CD14-positive monocyte (primary cell): Measurements from ENCODE around the gene DOCK3. TPM values are rescaled to one million over a fixed set of nuclear protein-coding genes. Genes with fewer than 3 reads are reported as not detected.

Experiments
- DNase-seq, 3 donors: peaks; one replicate each; pipeline ENCODE4 v3.0.0-alpha.2; 2011 to 2022
- H2AFZ ChIP-seq: 2 replicates; pipeline ENCODE4 v1.6.0; 2012; ENCODE audit warnings: mild to moderate bottlenecking, low read depth, low read length, inconsistent platforms; ENCODE audit not compliant: insufficient read depth, poor library complexity, severe bottlenecking
- H3K27ac ChIP-seq, 2 donors: 1 replicate in 1 of 2; 2 replicates in 1 of 2; pipeline ENCODE4 v1.5.1; 2012 to 2013; ENCODE audit warnings: low read length in 2 of 2, control low read depth in 1 of 2, inconsistent platforms in 1 of 2, low read depth in 1 of 2, mild to moderate bottlenecking in 1 of 2
- H3K27me3 ChIP-seq, 2 donors: one replicate each; pipeline versions ENCODE4 v1.6.0 to v1.6.1; 2011 to 2013; ENCODE audit warnings: low read length in 2 of 2; ENCODE audit not compliant: control insufficient read depth in 2 of 2, insufficient read depth in 2 of 2
- H3K36me3 ChIP-seq, 2 donors: replicated peaks in 1 of 2; 1 replicate in 1 of 2; 2 replicates in 1 of 2; pipeline versions ENCODE4 v1.5.1 to v1.6.1; 2012 to 2013; ENCODE audit warnings: low read length in 2 of 2, control low read depth in 1 of 2, inconsistent platforms in 1 of 2, mild to moderate bottlenecking in 1 of 2; ENCODE audit not compliant: insufficient read depth in 2 of 2, control insufficient read depth in 1 of 2
- H3K4me1 ChIP-seq, 2 donors: 1 replicate in 1 of 2; 2 replicates in 1 of 2; pipeline versions ENCODE4 v1.5.1 to v1.6.1; 2012 to 2013; ENCODE audit warnings: low read length in 2 of 2, control low read depth in 1 of 2, inconsistent platforms in 1 of 2, mild to moderate bottlenecking in 1 of 2, moderate library complexity in 1 of 2; ENCODE audit not compliant: insufficient read depth in 2 of 2, control insufficient read depth in 1 of 2
- H3K4me2 ChIP-seq: replicated peaks from 2 replicates; pipeline ENCODE3; 2012; ENCODE audit warnings: low read length, moderate library complexity, mild to moderate bottlenecking; ENCODE audit not compliant: poor library complexity, severe bottlenecking; ENCODE audit errors: extremely low read depth
- H3K4me3 ChIP-seq, 3 experiments: fragments of 200-600 bp in 1 of 3; sonication (generic) in 1 of 3; replicated peaks in 1 of 3; 1 replicate in 2 of 3; 2 replicates in 1 of 3; pipeline ENCODE4 v1.5.1; 2011 to 2013; ENCODE audit warnings: low read length in 3 of 3, mild to moderate bottlenecking in 3 of 3, control low read depth in 2 of 3, low read depth in 2 of 3, inconsistent platforms in 1 of 3, moderate library complexity in 1 of 3
- H3K79me2 ChIP-seq: 2 replicates; pipeline ENCODE4 v1.6.0; 2012; ENCODE audit warnings: mild to moderate bottlenecking, control low read depth, inconsistent platforms, low read length, moderate library complexity; ENCODE audit not compliant: insufficient read depth
- H3K9ac ChIP-seq: 2 replicates; pipeline ENCODE4 v1.6.0; 2017; ENCODE audit warnings: low read length, mild to moderate bottlenecking; ENCODE audit not compliant: insufficient read depth, poor library complexity, severe bottlenecking
- H3K9me3 ChIP-seq, 2 donors: replicated peaks in 1 of 2; 1 replicate in 1 of 2; 2 replicates in 1 of 2; pipeline versions ENCODE4 v1.5.1 to v1.6.1; 2012 to 2013; ENCODE audit warnings: low read length in 2 of 2, control low read depth in 1 of 2; ENCODE audit not compliant: control insufficient read depth in 1 of 2, insufficient read depth in 1 of 2
- H4K20me1 ChIP-seq: 2 replicates; pipeline ENCODE4 v1.6.0; 2012; ENCODE audit warnings: mild to moderate bottlenecking, low read length, control low read depth, moderate library complexity; ENCODE audit not compliant: insufficient read depth
- H3K27ac Mint-ChIP-seq, 7 donors: one replicate each; pipeline ENCODE4 v1.8.0; 2020; ENCODE audit warnings: mild to moderate bottlenecking in 7 of 7, mixed read lengths in 7 of 7, moderate library complexity in 6 of 7, inconsistent platforms in 2 of 7
- H3K27me3 Mint-ChIP-seq, 3 donors: one replicate each; pipeline ENCODE4 v1.8.0; 2021 to 2022; ENCODE audit warnings: low read depth in 3 of 3, mild to moderate bottlenecking in 3 of 3, mixed read lengths in 3 of 3, moderate library complexity in 3 of 3, inconsistent platforms in 1 of 3
- H3K36me3 Mint-ChIP-seq, 2 donors: one replicate each; pipeline ENCODE4 v1.8.0; 2020; ENCODE audit warnings: mixed read lengths in 2 of 2, inconsistent platforms in 1 of 2, mild to moderate bottlenecking in 1 of 2
- H3K4me1 Mint-ChIP-seq: one replicate; pipeline ENCODE4 v1.8.0; 2020; ENCODE audit warnings: mild to moderate bottlenecking, mixed read lengths
- H3K4me3 Mint-ChIP-seq, 2 donors: one replicate each; pipeline ENCODE4 v1.8.0; 2020; ENCODE audit warnings: mild to moderate bottlenecking in 2 of 2, mixed read lengths in 2 of 2, moderate library complexity in 1 of 2
- H3K9me3 Mint-ChIP-seq, 7 donors: one replicate each; pipeline ENCODE4 v1.8.0; 2020 to 2022; ENCODE audit warnings: mixed read lengths in 7 of 7, mild to moderate bottlenecking in 6 of 7, moderate library complexity in 6 of 7, inconsistent platforms in 2 of 7
- WGBS: methylation state at CpG from one replicate; pipeline ENCODE4 v1.1.5; 2013; ENCODE audit warnings: missing lambda C conversion rate; ENCODE audit not compliant: insufficient coverage; 5-methylcytosine and 5-hydroxymethylcytosine counted together
- intact Hi-C, 2 donors: fragments of 100-400 bp; cut with micrococcal nuclease; formaldehyde crosslinking; loops; one replicate each; pipeline versions ENCODE4 v1.15.0 to v1.15.1; 2023
- polyA plus RNA-seq, 3 donors: library from polyadenylated mRNA; depleted of rRNA in 1 of 3; unstranded in 2 of 3; stranded (reverse) in 1 of 3; fragments of 300-500 nt in 2 of 3; fragments of >200 nt in 1 of 3; fragmentation: Illumina TruSeq in 2 of 3; gene quantifications; 1 replicate in 2 of 3; 2 replicates in 1 of 3; pipeline ENCODE4 v1.2.3, GENCODE V29; 2012 to 2021
- TF ChIP-seq, protein P1 (sequence below): fragments of 200-600 bp; IDR thresholded peaks from one replicate; pipeline ENCODE4 v1.8.0; 2022; ENCODE audit warnings: antibody characterized with exemption, mild to moderate bottlenecking

Gene DOCK3
- polyA plus RNA-seq, 3 donors = 0.03 TPM; not detected in 1

DNA sequence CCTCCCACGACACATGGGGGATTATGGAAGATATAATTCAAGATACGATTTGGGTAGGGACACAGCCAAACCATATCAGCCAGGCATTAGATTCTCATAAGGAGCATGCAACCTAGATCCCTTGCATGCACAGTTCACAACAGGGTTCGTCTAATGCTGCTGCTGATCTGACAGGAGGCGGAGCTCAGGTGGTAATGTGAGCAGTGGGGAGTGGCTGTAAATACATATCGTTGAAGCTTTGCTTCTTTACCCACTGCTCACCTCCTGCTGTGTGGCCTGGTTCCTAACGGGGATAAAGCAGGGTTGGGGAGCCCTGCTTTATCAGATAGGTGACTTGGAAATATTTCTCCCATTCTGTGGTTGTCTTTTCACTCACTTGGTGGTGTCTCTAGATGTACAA, 14.8 kb downstream of the DOCK3 start:
- Mint-ChIP-seq H3K27me3 (peaks cover 1 to 4% (median 2%) of the 10 kb centered on the region in 3 donors), H3K27ac (no peak overlapping the region), H3K36me3 (no peaks in the 10 kb centered on the region), H3K4me3 (no peak overlapping the region), H3K4me1 (no peaks in the 10 kb centered on the region), H3K9me3 (peaks cover 0 to 15% (median 6%) of the 10 kb centered on the region in 7 donors)
- no peaks in the 10 kb centered on the region for H3K9me3 ChIP-seq
- H3K4me3 ChIP-seq = no peak overlapping the region
- H3K27ac ChIP-seq = no peak overlapping the region
- H4K20me1 ChIP-seq = no peaks in the 10 kb centered on the region
- WGBS = no CpG with 5 or more reads among the region's 6 CpGs
- H3K9ac ChIP-seq = no peak overlapping the region
- no peak overlapping the region for H2AFZ ChIP-seq
- H3K36me3 ChIP-seq = no peaks in the 10 kb centered on the region
- H3K4me2 ChIP-seq = no peak overlapping the region
- H3K27me3 ChIP-seq = peaks cover 0 to 2% of the 10 kb centered on the region in 2 donors
- intact Hi-C loops = no loop called here
- no peaks in the 10 kb centered on the region for H3K4me1 ChIP-seq
- no peak for DNase-seq
- H3K79me2 ChIP-seq = no peaks in the 10 kb centered on the region
- TF ChIP-seq, protein P1, sequence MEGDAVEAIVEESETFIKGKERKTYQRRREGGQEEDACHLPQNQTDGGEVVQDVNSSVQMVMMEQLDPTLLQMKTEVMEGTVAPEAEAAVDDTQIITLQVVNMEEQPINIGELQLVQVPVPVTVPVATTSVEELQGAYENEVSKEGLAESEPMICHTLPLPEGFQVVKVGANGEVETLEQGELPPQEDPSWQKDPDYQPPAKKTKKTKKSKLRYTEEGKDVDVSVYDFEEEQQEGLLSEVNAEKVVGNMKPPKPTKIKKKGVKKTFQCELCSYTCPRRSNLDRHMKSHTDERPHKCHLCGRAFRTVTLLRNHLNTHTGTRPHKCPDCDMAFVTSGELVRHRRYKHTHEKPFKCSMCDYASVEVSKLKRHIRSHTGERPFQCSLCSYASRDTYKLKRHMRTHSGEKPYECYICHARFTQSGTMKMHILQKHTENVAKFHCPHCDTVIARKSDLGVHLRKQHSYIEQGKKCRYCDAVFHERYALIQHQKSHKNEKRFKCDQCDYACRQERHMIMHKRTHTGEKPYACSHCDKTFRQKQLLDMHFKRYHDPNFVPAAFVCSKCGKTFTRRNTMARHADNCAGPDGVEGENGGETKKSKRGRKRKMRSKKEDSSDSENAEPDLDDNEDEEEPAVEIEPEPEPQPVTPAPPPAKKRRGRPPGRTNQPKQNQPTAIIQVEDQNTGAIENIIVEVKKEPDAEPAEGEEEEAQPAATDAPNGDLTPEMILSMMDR = no peak

DNA sequence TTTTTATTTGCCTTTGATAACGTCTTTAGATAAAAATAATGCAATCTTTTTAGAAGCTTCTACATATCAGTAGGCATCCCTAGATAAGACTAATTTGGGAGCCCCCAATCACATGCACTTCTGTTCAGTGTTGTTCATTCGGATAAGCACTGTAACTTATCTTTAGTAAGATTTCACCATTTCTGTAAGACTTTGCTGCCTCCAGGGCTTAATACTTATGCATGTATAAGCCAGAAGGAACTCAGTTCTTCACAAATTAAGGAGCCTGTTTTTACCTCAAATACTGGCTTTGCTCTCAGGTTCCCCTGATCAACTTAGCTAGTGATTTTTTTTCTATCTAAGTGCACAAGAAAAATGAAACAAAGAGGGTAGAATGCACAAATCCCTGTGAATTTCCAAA, 20.3 kb downstream of the DOCK3 start:
- DNase-seq = no peak
- Histone ChIP-seq H3K79me2 (no peaks in the 10 kb centered on the region), H3K9me3 (peaks cover 8 to 9% of the 10 kb centered on the region in 2 donors), H3K9ac (no peak overlapping the region), H3K4me3 (no peak overlapping the region), H3K36me3 (no peaks in the 10 kb centered on the region), H3K27me3 (peaks cover 0 to 2% of the 10 kb centered on the region in 2 donors), H3K27ac (no peak overlapping the region), H2AFZ (no peak overlapping the region), H3K4me1 (no peaks in the 10 kb centered on the region), H3K4me2 (no peak overlapping the region), H4K20me1 (no peaks in the 10 kb centered on the region)
- H3K4me3 Mint-ChIP-seq = no peak overlapping the region
- intact Hi-C loops = no loop called here
- peaks cover 7 to 31% (median 19%) of the 10 kb centered on the region in 7 donors for H3K9me3 Mint-ChIP-seq
- H3K27ac Mint-ChIP-seq = no peak overlapping the region
- peaks cover 1 to 4% (median 2%) of the 10 kb centered on the region in 3 donors for H3K27me3 Mint-ChIP-seq
- no peaks in the 10 kb centered on the region for H3K36me3 Mint-ChIP-seq
- TF ChIP-seq, protein P1 = no peak
- H3K4me1 Mint-ChIP-seq = no peaks in the 10 kb centered on the region
- WGBS = no CpG with 5 or more reads among the region's 2 CpGs
